Activated CD4-positive, alpha-beta T cell treated with anti-CD3 and anti-CD28 coated beads, Interleukin-2, amount 50 U/mL, for 16 hours (primary cell): ENCODE results near the gene DNAJB6.
A peak's percentile ranks its signal among the peaks of the same experiment; 100 is the strongest.

Experiments used
- DNase-seq: peaks from one replicate; pipeline ENCODE4 v3.0.0-alpha.2; 2020

The DNAJB6 gene

GRCh38 chr7:157336383-157337315 is at the start of gene DNAJB6:
DNAJB6 (plus strand) TSS chr7:157337004; CDS start chr7:157358573, 21,569 bp downstream.
- DNase-seq: peak; percentile 95

GRCh38 chr7:157291404-157292080 is 45.3 kb upstream of the DNAJB6 start:
- no peak for DNase-seq

GRCh38 chr7:157292258-157292657 is 44.5 kb upstream of the DNAJB6 start:
- DNase-seq: no peak

- no peak for DNase-seq
These were observed 43.9 kb upstream of the DNAJB6 start for GRCh38 chr7:157292770-157293412.

GRCh38 chr7:157293413-157293788 is 43.4 kb upstream of the DNAJB6 start:
- no peak for DNase-seq

- DNase-seq: no peak
These were observed 42.0 kb upstream of the DNAJB6 start for GRCh38 chr7:157294773-157295172.

- DNase-seq: no peak
These were observed 41.5 kb upstream of the DNAJB6 start for GRCh38 chr7:157295338-157295737.

- no peak for DNase-seq
These were observed 39.6 kb upstream of the DNAJB6 start for GRCh38 chr7:157297185-157297584.

GRCh38 chr7:157299317-157299612 is 37.5 kb upstream of the DNAJB6 start:
- DNase-seq: no peak

- DNase-seq: peak; percentile 42
These were observed 37.0 kb upstream of the DNAJB6 start for GRCh38 chr7:157299613-157300368.

GRCh38 chr7:157300369-157300825 is 36.4 kb upstream of the DNAJB6 start:
- no peak for DNase-seq

- no peak for DNase-seq
These were observed 35.1 kb upstream of the DNAJB6 start for GRCh38 chr7:157301610-157302120.

- no peak for DNase-seq
These were observed 29.7 kb upstream of the DNAJB6 start for GRCh38 chr7:157306846-157307838.

- no peak for DNase-seq
These were observed 26.7 kb upstream of the DNAJB6 start for GRCh38 chr7:157309988-157310668.

GRCh38 chr7:157310676-157311185 is 26.1 kb upstream of the DNAJB6 start:
- no peak for DNase-seq

- DNase-seq: no peak
These were observed 23.9 kb upstream of the DNAJB6 start for GRCh38 chr7:157312941-157313340.

GRCh38 chr7:157313645-157314044 is 23.2 kb upstream of the DNAJB6 start:
- no peak for DNase-seq

- DNase-seq: no peak
These were observed 18.6 kb upstream of the DNAJB6 start for GRCh38 chr7:157318015-157318706.

GRCh38 chr7:157320608-157320980 is 16.2 kb upstream of the DNAJB6 start:
- DNase-seq: no peak

GRCh38 chr7:157323401-157323800 is 13.4 kb upstream of the DNAJB6 start:
- no peak for DNase-seq
